Caco-2 (cell line): Measurements from ENCODE around the gene SH2D1A. TPM values are rescaled to one million over a fixed set of nuclear protein-coding genes. Genes with fewer than 3 reads are reported as not detected.
"Not testable (repeated sequence)": the region's sequence is repeated elsewhere in the genome, so short reads cannot be mapped to it uniquely, and the experiment has no call there.

Experiments used
- BruUV-seq: library from RNA; stranded (reverse); fragments of 400-500 nt; replicated peaks from 2 replicates; lab custom pipeline; 2021; lab: Mats Ljungman, UMichigan
- CTCF ChIA-PET: fragments of 300-600 bp; sonication (Branson Sonifier 250); formaldehyde crosslinking; loops from one replicate; lab custom pipeline; 2022; ENCODE audit warnings: antibody characterized with exemption; lab: Charles Lee
- POLR2A ChIA-PET: fragments of 300-600 bp; sonication (Branson Sonifier 250); formaldehyde crosslinking; loops from one replicate; lab custom pipeline; 2022; ENCODE audit warnings: antibody characterized with exemption; lab: Charles Lee
- DNase-seq, 2 experiments: peaks; one replicate each; pipeline versions ENCODE4 v3.0.0 to v3.0.0-alpha.2; 2020 to 2022
- H3K27me3 ChIP-seq: replicated peaks from 2 replicates; pipeline ENCODE4 v1.6.0; 2011; ENCODE audit warnings: low read length; ENCODE audit not compliant: control insufficient read depth, insufficient read depth
- H3K36me3 ChIP-seq: 2 replicates; pipeline ENCODE4 v1.5.1; 2011; ENCODE audit warnings: low read length; ENCODE audit not compliant: control insufficient read depth, insufficient read depth
- H3K4me1 ChIP-seq: fragments of 250-450 bp; sonication (Bioruptor Pico); 2 replicates; pipeline ENCODE4 v1.5.1; 2020; ENCODE audit warnings: mild to moderate bottlenecking
- H3K4me3 ChIP-seq: 2 replicates; pipeline ENCODE4 v1.5.1; 2011; ENCODE audit warnings: low read depth, mild to moderate bottlenecking, control low read depth, low read length
- H3K9me3 ChIP-seq: fragments of 250-450 bp; sonication (Bioruptor Pico); 2 replicates; pipeline ENCODE4 v1.5.1; 2020; ENCODE audit warnings: mild to moderate bottlenecking, moderate library complexity
- H3K27ac Mint-ChIP-seq: one replicate; pipeline ENCODE4 v1.8.0; 2022; ENCODE audit warnings: mixed read lengths; ENCODE audit not compliant: unreplicated experiment
- H3K27me3 Mint-ChIP-seq: one replicate; pipeline ENCODE4 v1.8.0; 2022; ENCODE audit warnings: mixed read lengths; ENCODE audit not compliant: insufficient read depth, unreplicated experiment
- H3K36me3 Mint-ChIP-seq: one replicate; pipeline ENCODE4 v1.8.0; 2022; ENCODE audit warnings: mild to moderate bottlenecking, mixed read lengths; ENCODE audit not compliant: insufficient read depth, unreplicated experiment
- H3K4me1 Mint-ChIP-seq: one replicate; pipeline ENCODE4 v1.8.0; 2022; ENCODE audit warnings: low read depth, mixed read lengths; ENCODE audit not compliant: unreplicated experiment
- H3K4me3 Mint-ChIP-seq: one replicate; pipeline ENCODE4 v1.8.0; 2022; ENCODE audit warnings: mild to moderate bottlenecking, moderate library complexity, mixed read lengths; ENCODE audit not compliant: unreplicated experiment
- H3K9me3 Mint-ChIP-seq: one replicate; pipeline ENCODE4 v1.8.0; 2022; ENCODE audit warnings: mixed read lengths; ENCODE audit not compliant: unreplicated experiment
- intact Hi-C: fragments of 100-400 bp; cut with micrococcal nuclease; formaldehyde crosslinking; loops from one replicate; pipeline ENCODE4 v1.10.0; 2022; ENCODE audit not compliant: unreplicated experiment
- total RNA-seq: library from RNA; stranded (reverse); gene quantifications from 2 replicates; pipeline ENCODE4 v1.2.3, GENCODE V29; 2022
- TF ChIP-seq, protein P1 (sequence below), 2 experiments: fragments of 200-600 bp in 1 of 2; IDR thresholded peaks; 1 replicate in 1 of 2; 2 replicates in 1 of 2; pipeline versions ENCODE4 v1.5.1 to v1.8.0; 2011 to 2022; ENCODE audit warnings: antibody characterized with exemption in 1 of 2, control low read depth in 1 of 2, inconsistent platforms in 1 of 2, low read depth in 1 of 2, low read length in 1 of 2, mild to moderate bottlenecking in 1 of 2, moderate library complexity in 1 of 2; ENCODE audit not compliant: insufficient read depth in 1 of 2, severe bottlenecking in 1 of 2, unreplicated experiment in 1 of 2

The SH2D1A gene
- total RNA-seq, 1 experiment from 2014 or later, result not detected

DNA sequence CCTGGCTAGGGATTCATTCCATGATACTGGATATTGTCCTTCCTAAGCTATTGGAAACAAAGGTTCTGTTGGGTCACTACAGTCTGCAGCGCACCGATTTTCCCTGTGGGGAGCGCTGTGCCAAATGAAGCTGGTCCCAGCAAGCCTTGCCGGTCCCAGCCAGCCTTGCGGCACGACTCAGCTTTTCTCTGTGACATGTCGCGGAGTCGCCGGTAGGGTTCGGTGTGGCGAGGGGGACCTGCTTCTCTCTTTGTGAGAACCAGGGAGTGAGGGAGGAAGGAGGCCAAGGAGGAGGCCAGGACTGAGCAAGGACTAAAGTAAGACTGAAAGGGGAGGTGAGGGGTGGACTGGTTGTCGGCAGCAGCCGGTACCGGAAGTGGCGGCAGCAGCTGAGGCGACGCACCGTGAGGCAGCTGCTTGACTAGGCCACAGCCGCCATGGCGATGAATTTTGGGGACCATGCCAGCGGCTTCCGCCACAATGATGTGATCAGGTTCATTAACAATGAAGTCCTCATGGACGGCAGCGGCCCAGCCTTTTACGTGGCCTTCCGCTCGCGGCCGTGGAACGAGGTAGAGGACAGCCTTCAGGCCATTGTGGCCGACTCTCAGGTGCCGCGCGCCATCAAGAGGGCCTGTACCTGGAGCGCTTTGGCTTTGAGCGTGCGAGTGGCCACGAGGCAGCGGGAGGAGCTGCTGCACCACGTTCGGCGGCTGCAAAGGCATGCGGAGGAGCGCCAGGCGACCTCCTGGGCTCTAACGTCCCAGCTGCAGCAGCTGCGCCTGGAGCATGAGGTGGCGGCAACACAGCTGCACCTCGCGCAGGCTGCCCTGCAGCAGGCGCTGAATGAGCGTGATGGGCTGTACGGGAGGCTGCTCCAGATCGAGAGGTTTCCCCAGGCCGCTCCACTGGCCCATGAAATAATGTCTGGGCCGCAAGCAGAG lies 13.6 kb upstream of the SH2D1A start, which contains the start of gene TEX13D:
TEX13D (plus strand) TSS at position 180 of the 944 bp plus-strand sequence; CDS start at position 438, 258 bp downstream.
- Histone ChIP-seq H3K27me3 (no peaks in the 10 kb centered on the region), H3K4me1 (no peaks in the 10 kb centered on the region), H3K9me3 (no peaks in the 10 kb centered on the region), H3K36me3 (no peaks in the 10 kb centered on the region), H3K4me3 (no peak within 1 kb of the TSS)
- Mint-ChIP-seq H3K4me3 (no peak within 1 kb of the TSS), H3K9me3 (no peaks in the 10 kb centered on the region), H3K27ac (no peak within 1 kb of the TSS), H3K4me1 (no peaks in the 10 kb centered on the region), H3K27me3 (no peaks in the 10 kb centered on the region), H3K36me3 (no peaks in the 10 kb centered on the region)
- no peak for DNase-seq
- TF ChIP-seq, protein P1, sequence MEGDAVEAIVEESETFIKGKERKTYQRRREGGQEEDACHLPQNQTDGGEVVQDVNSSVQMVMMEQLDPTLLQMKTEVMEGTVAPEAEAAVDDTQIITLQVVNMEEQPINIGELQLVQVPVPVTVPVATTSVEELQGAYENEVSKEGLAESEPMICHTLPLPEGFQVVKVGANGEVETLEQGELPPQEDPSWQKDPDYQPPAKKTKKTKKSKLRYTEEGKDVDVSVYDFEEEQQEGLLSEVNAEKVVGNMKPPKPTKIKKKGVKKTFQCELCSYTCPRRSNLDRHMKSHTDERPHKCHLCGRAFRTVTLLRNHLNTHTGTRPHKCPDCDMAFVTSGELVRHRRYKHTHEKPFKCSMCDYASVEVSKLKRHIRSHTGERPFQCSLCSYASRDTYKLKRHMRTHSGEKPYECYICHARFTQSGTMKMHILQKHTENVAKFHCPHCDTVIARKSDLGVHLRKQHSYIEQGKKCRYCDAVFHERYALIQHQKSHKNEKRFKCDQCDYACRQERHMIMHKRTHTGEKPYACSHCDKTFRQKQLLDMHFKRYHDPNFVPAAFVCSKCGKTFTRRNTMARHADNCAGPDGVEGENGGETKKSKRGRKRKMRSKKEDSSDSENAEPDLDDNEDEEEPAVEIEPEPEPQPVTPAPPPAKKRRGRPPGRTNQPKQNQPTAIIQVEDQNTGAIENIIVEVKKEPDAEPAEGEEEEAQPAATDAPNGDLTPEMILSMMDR (IDR thresholded peaks at IDR 0.05; ENCODE audit: insufficient read depth in 1 of 2, low read depth in 1 of 2, low read length in 1 of 2, severe bottlenecking in 1 of 2, unreplicated experiment in 1 of 2), result no peak
- intact Hi-C loops, result no loop called here
- BruUV-seq, result no TSS peak
- CTCF ChIA-PET, result no interaction called here
- POLR2A ChIA-PET, result no interaction called here

GRCh38 chrX:124333862-124334261 lies 12.5 kb upstream of the SH2D1A start:
- no peak for DNase-seq
- ChIA-PET POLR2A (no interaction called here), CTCF (interaction anchor here (0.7 kb wide), 1 partner anchor 132 kb away, joined by 9 read pairs; no protein-coding TSS in a partner anchor)
- H3K4me3 Mint-ChIP-seq, result no peak overlapping the region
- Histone ChIP-seq H3K9me3 (no peaks in the 10 kb centered on the region), H3K4me3 (no peak overlapping the region), H3K4me1 (no peaks in the 10 kb centered on the region), H3K27me3 (no peaks in the 10 kb centered on the region), H3K36me3 (no peaks in the 10 kb centered on the region)
- TF ChIP-seq, protein P1 (IDR thresholded peaks at IDR 0.05; ENCODE audit: insufficient read depth in 1 of 2, low read depth in 1 of 2, low read length in 1 of 2, severe bottlenecking in 1 of 2, unreplicated experiment in 1 of 2), result no peak
- no peaks in the 10 kb centered on the region for H3K27me3 Mint-ChIP-seq
- H3K9me3 Mint-ChIP-seq, result no peaks in the 10 kb centered on the region
- no peaks in the 10 kb centered on the region for H3K4me1 Mint-ChIP-seq
- intact Hi-C loops, result no loop called here
- no TSS peak for BruUV-seq
- no peak overlapping the region for H3K27ac Mint-ChIP-seq
- no peaks in the 10 kb centered on the region for H3K36me3 Mint-ChIP-seq

- H3K4me3 Mint-ChIP-seq, intact Hi-C loops, H3K9me3 Mint-ChIP-seq, H3K27me3 Mint-ChIP-seq, H3K4me3 ChIP-seq, H3K4me1 ChIP-seq, H3K27ac Mint-ChIP-seq, H3K36me3 ChIP-seq, BruUV-seq, DNase-seq, H3K4me1 Mint-ChIP-seq, H3K36me3 Mint-ChIP-seq, H3K9me3 ChIP-seq, H3K27me3 ChIP-seq, POLR2A ChIA-PET: not testable (repeated sequence)
- CTCF ChIA-PET, result interaction anchor here (0.7 kb wide), 1 partner anchor 133 kb away, joined by 9 read pairs; no protein-coding TSS in a partner anchor
Measured at GRCh38 chrX:124334555-124334954, 11.8 kb upstream of the SH2D1A start.
